IMR-90 (cell line): ENCODE measurements around the gene PPBP. TPM values are rescaled to one million over a fixed set of nuclear protein-coding genes. Genes with fewer than 3 reads are reported as not detected.

ENCODE experiments used
- ATAC-seq: fragments of 200-7000 bp; cut with Tn5 transposase; 2 replicates; pipeline ENCODE4 v1.9.1; 2020; ENCODE audit warnings: low read depth, mild to moderate bottlenecking, moderate library complexity
- BruUV-seq: library from RNA; stranded (reverse); fragments of 400-500 nt; replicated peaks from 2 replicates; lab custom pipeline; 2021; lab: Mats Ljungman, UMichigan
- CTCF ChIA-PET: fragments of 300-600 bp; formaldehyde crosslinking; extraction: SDS; loops from one replicate; lab custom pipeline; 2021; ENCODE audit warnings: antibody characterized with exemption; lab: Yijun Ruan, JAX
- POLR2A ChIA-PET: fragments of 300-600 bp; sonication (Branson Sonifier 250); formaldehyde crosslinking; loops from one replicate; lab custom pipeline; 2022; ENCODE audit warnings: antibody characterized with exemption; ENCODE audit not compliant: unreplicated experiment; lab: Charles Lee
- DNase-seq: peaks from one replicate; pipeline ENCODE4 v3.0.0; 2013
- H2AFZ ChIP-seq: replicated peaks from 2 replicates; pipeline ENCODE3; 2013; ENCODE audit warnings: low read length, mild to moderate bottlenecking; ENCODE audit not compliant: poor library complexity
- H2AK5ac ChIP-seq: 2 replicates; pipeline ENCODE4 v1.6.1; 2013; ENCODE audit warnings: low read depth, low read length, inconsistent platforms
- H2AK9ac ChIP-seq: replicated peaks from 2 replicates; pipeline ENCODE3; 2013; ENCODE audit warnings: mild to moderate bottlenecking, low read depth, low read length, moderate library complexity; ENCODE audit not compliant: poor library complexity
- H2BK120ac ChIP-seq: 2 replicates; pipeline ENCODE4 v1.6.1; 2013; ENCODE audit warnings: low read depth, low read length, inconsistent platforms
- H2BK15ac ChIP-seq: 3 replicates; pipeline ENCODE4 v1.6.1; 2013; ENCODE audit warnings: low read depth, low read length, inconsistent platforms
- H2BK20ac ChIP-seq: 2 replicates; pipeline ENCODE4 v1.6.1; 2013; ENCODE audit warnings: low read depth, mild to moderate bottlenecking, inconsistent platforms, low read length, moderate library complexity
- H2BK5ac ChIP-seq: 2 replicates; pipeline ENCODE4 v1.6.1; 2013; ENCODE audit warnings: mild to moderate bottlenecking, low read depth, low read length, inconsistent platforms; ENCODE audit not compliant: poor library complexity, severe bottlenecking
- H3K14ac ChIP-seq: replicated peaks from 2 replicates; pipeline ENCODE4 v1.6.1; 2013; ENCODE audit warnings: low read depth, low read length, inconsistent platforms
- H3K18ac ChIP-seq: 2 replicates; pipeline ENCODE4 v1.6.1; 2013; ENCODE audit warnings: low read depth, low read length, control low read depth
- H3K23ac ChIP-seq: 2 replicates; pipeline ENCODE4 v1.6.1; 2013; ENCODE audit warnings: low read depth, low read length, inconsistent platforms
- H3K27ac ChIP-seq: 2 replicates; pipeline ENCODE4 v1.5.1; 2013; ENCODE audit warnings: mild to moderate bottlenecking, control low read depth, low read length; ENCODE audit not compliant: insufficient read depth
- H3K27me3 ChIP-seq: 2 replicates; pipeline ENCODE4 v1.6.1; 2013; ENCODE audit warnings: low read length; ENCODE audit not compliant: control insufficient read depth, insufficient read depth
- H3K36me3 ChIP-seq: 2 replicates; pipeline ENCODE4 v1.6.1; 2013; ENCODE audit warnings: low read length, mixed read lengths; ENCODE audit not compliant: control insufficient read depth, insufficient read depth
- H3K4ac ChIP-seq: 2 replicates; pipeline ENCODE4 v1.6.1; 2013; ENCODE audit warnings: low read depth, low read length, inconsistent platforms
- H3K4me1 ChIP-seq: 2 replicates; pipeline ENCODE4 v1.6.1; 2013; ENCODE audit warnings: low read length, mixed read lengths; ENCODE audit not compliant: control insufficient read depth, insufficient read depth
- H3K4me2 ChIP-seq: 2 replicates; pipeline ENCODE4 v1.6.1; 2013; ENCODE audit warnings: low read depth, mild to moderate bottlenecking, control low read depth, low read length, moderate library complexity
- H3K4me3 ChIP-seq: 2 replicates; pipeline ENCODE4 v1.5.1; 2013; ENCODE audit warnings: low read depth, mild to moderate bottlenecking, control low read depth, low read length, moderate library complexity; ENCODE audit not compliant: insufficient read depth
- H3K56ac ChIP-seq: 2 replicates; pipeline ENCODE4 v1.6.1; 2013; ENCODE audit warnings: low read length, inconsistent platforms; ENCODE audit not compliant: insufficient read depth; ENCODE audit errors: extremely low read depth
- H3K79me1 ChIP-seq, 2 experiments: 2 replicates each; pipeline ENCODE4 v1.6.1; 2013; ENCODE audit warnings: low read length in 2 of 2, inconsistent platforms in 1 of 2, low read depth in 1 of 2
- H3K9ac ChIP-seq: 2 replicates; pipeline ENCODE4 v1.6.1; 2013; ENCODE audit warnings: low read depth, low read length, control low read depth
- H3K9me1 ChIP-seq: 2 replicates; pipeline ENCODE4 v1.6.1; 2013; ENCODE audit warnings: low read length, inconsistent platforms; ENCODE audit not compliant: insufficient read depth
- H3K9me3 ChIP-seq: 2 replicates; pipeline ENCODE4 v1.6.1; 2013; ENCODE audit warnings: low read length; ENCODE audit not compliant: control insufficient read depth, insufficient read depth
- H4K20me1 ChIP-seq: 2 replicates; pipeline ENCODE4 v1.6.1; 2013; ENCODE audit warnings: low read length, inconsistent platforms; ENCODE audit not compliant: insufficient read depth
- H4K5ac ChIP-seq: 2 replicates; pipeline ENCODE4 v1.6.1; 2013; ENCODE audit warnings: mild to moderate bottlenecking, low read depth, low read length, control low read depth
- H4K8ac ChIP-seq, 2 experiments: 2 replicates each; pipeline ENCODE4 v1.6.1; 2013; ENCODE audit warnings: low read depth in 2 of 2, low read length in 2 of 2, control low read depth in 1 of 2, inconsistent platforms in 1 of 2
- H4K91ac ChIP-seq: 2 replicates; pipeline ENCODE4 v1.6.1; 2013; ENCODE audit warnings: low read depth, low read length, inconsistent platforms; ENCODE audit not compliant: insufficient read depth
- BHLHE40 ChIP-seq: fragments of 150-350 bp; IDR thresholded peaks from 2 replicates; pipeline ENCODE4 v1.6.1; 2016; ENCODE audit warnings: mild to moderate bottlenecking, low read depth, low read length
- CEBPB ChIP-seq: IDR thresholded peaks from 2 replicates; pipeline ENCODE4 v1.6.1; 2012; ENCODE audit warnings: low read depth, low read length, improper control_type of control experiment
- CHD1 ChIP-seq: IDR thresholded peaks from 2 replicates; pipeline ENCODE4 v1.6.1; 2012; ENCODE audit warnings: low read depth, low read length, improper control_type of control experiment
- FOS ChIP-seq: fragments of 150-350 bp; IDR thresholded peaks from 2 replicates; pipeline ENCODE4 v1.6.1; 2016; ENCODE audit warnings: low read depth, low read length
- MAFK ChIP-seq: IDR thresholded peaks from 2 replicates; pipeline ENCODE4 v1.6.1; 2012; ENCODE audit warnings: low read depth, low read length, improper control_type of control experiment
- MXI1 ChIP-seq: IDR thresholded peaks from 2 replicates; pipeline ENCODE4 v1.6.1; 2012; ENCODE audit warnings: low read depth, mild to moderate bottlenecking, low read length, moderate library complexity, borderline replicate concordance
- NFE2L2 ChIP-seq: fragments of 150-350 bp; IDR thresholded peaks from 2 replicates; pipeline ENCODE4 v1.6.1; 2016; ENCODE audit warnings: low read depth, mild to moderate bottlenecking, low read length
- POLR2A ChIP-seq: IDR thresholded peaks from 2 replicates; pipeline ENCODE4 v1.6.1; 2012; ENCODE audit warnings: mild to moderate bottlenecking, low read depth, low read length
- RAD21 ChIP-seq: IDR thresholded peaks from 2 replicates; pipeline ENCODE4 v1.6.1; 2012; ENCODE audit warnings: low read length, improper control_type of control experiment
- RCOR1 ChIP-seq: IDR thresholded peaks from 2 replicates; pipeline ENCODE4 v1.6.1; 2012; ENCODE audit warnings: mild to moderate bottlenecking, low read length, improper control_type of control experiment; ENCODE audit not compliant: insufficient replicate concordance
- RFX5 ChIP-seq: IDR thresholded peaks from 2 replicates; pipeline ENCODE4 v1.8.0; 2012; ENCODE audit warnings: low read depth, mild to moderate bottlenecking, low read length, moderate library complexity
- SMC3 ChIP-seq: fragments of 150-350 bp; IDR thresholded peaks from 2 replicates; pipeline ENCODE4 v1.6.1; 2016; ENCODE audit warnings: low read depth, mild to moderate bottlenecking, antibody characterized with exemption, low read length, moderate library complexity
- WGBS, 2 experiments: methylation state at CpG; one replicate each; pipeline versions ENCODE4 v1.1.5 to v1.1.7; 2013; ENCODE audit warnings: missing lambda C conversion rate in 2 of 2; ENCODE audit not compliant: insufficient read length in 1 of 2; ENCODE audit errors: extremely low coverage in 2 of 2; 5-methylcytosine and 5-hydroxymethylcytosine counted together
- dilution Hi-C: fragments of 300-500 bp; cut with HindIII; formaldehyde crosslinking; loops from one replicate; pipeline ENCODE4 v1.14.3; 2018; ENCODE audit warnings: low sequenced_read_pairs; ENCODE audit not compliant: unreplicated experiment
- in situ Hi-C: fragments of 300-500 bp; cut with MboI; formaldehyde crosslinking; loops from 3 replicates; pipeline ENCODE4 v1.14.3; 2019; ENCODE audit warnings: low sequenced_read_pairs, inconsistent platforms, mixed read lengths
- intact Hi-C: fragments of 100-400 bp; cut with micrococcal nuclease; formaldehyde crosslinking; loops from 2 replicates; pipeline ENCODE4 v1.10.0; 2022
- polyA plus RNA-seq, 3 experiments: library from polyadenylated mRNA; depleted of rRNA; stranded (reverse); fragments of >200 nt; gene quantifications; 2 replicates each; pipeline ENCODE4 v1.2.3, GENCODE V29; 2012; ENCODE audit warnings: low replicate concordance in 1 of 3
- total RNA-seq: library from RNA; depleted of rRNA; stranded (reverse); fragments of >200 nt; gene quantifications from 2 replicates; pipeline ENCODE4 v1.2.3, GENCODE V29; 2012
- TF ChIP-seq, protein P1 (sequence below): fragments of 150-350 bp; IDR thresholded peaks from 2 replicates; pipeline ENCODE4 v1.6.1; 2016; ENCODE audit warnings: low read depth, mild to moderate bottlenecking, low read length, moderate library complexity, borderline replicate concordance
- TF ChIP-seq, protein P2 (sequence below): fragments of 150-350 bp; IDR thresholded peaks from 2 replicates; pipeline ENCODE4 v1.6.1; 2017; ENCODE audit warnings: mild to moderate bottlenecking, antibody characterized with exemption, low read length, low read depth
- TF ChIP-seq, protein P3 (sequence below): conservative IDR thresholded peaks from 2 replicates; pipeline ENCODE4 v1.5.1; 2012; ENCODE audit warnings: mild to moderate bottlenecking, low read depth, low read length, improper control_type of control experiment

Gene PPBP
- total and polyA plus RNA-seq, 2 of the 4 experiments (the other 2 are of a cell fraction) = not detected

DNA sequence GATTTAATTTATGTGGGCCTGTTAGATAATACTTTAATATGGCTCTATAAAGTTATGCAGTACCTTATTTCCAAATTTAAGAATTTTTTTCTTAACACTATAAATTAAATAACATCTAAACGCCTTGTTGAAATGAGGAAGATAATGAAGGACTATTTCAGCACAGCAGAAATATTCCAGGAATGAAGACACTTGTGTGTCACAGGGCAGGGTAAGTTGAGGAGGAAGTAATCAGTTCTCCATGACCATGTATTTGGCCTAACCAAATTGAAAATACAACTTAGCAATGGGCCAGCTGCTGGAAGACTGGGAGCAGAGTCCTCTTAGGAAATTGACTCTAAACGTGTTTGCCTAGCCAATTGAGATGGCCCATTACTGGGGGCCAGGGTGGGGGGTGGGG, 33.6 kb upstream of the PPBP start:
- H4K8ac ChIP-seq = no peak overlapping the region
- H3K14ac ChIP-seq = no peak overlapping the region
- no peak overlapping the region for H2AK5ac ChIP-seq
- BruUV-seq = no TSS peak
- no peak overlapping the region for H2BK15ac ChIP-seq
- WGBS, 2 experiments = no CpG with 5 or more reads among the region's 2 CpGs
- no peak overlapping the region for H3K4me3 ChIP-seq
- no peak overlapping the region for H2AK9ac ChIP-seq
- no peak overlapping the region for H3K4ac ChIP-seq
- ATAC-seq (no peak), DNase-seq (no peak)
- no peak overlapping the region for H3K23ac ChIP-seq
- H2BK120ac ChIP-seq = no peak overlapping the region
- peaks cover 11% of the 10 kb centered on the region for H3K9me1 ChIP-seq
- peaks cover 10% of the 10 kb centered on the region for H3K4me1 ChIP-seq
- H3K27ac ChIP-seq = no peak overlapping the region
- no peak overlapping the region for H3K56ac ChIP-seq
- TF ChIP-seq BHLHE40 = no peak
- TF ChIP-seq FOS = no peak
- no peak for TF ChIP-seq POLR2A
- TF ChIP-seq SMC3 = no peak
- no peak for TF ChIP-seq RFX5
- TF ChIP-seq, protein P1, sequence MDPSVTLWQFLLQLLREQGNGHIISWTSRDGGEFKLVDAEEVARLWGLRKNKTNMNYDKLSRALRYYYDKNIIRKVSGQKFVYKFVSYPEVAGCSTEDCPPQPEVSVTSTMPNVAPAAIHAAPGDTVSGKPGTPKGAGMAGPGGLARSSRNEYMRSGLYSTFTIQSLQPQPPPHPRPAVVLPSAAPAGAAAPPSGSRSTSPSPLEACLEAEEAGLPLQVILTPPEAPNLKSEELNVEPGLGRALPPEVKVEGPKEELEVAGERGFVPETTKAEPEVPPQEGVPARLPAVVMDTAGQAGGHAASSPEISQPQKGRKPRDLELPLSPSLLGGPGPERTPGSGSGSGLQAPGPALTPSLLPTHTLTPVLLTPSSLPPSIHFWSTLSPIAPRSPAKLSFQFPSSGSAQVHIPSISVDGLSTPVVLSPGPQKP = no peak
- no peak for TF ChIP-seq NFE2L2
- no peak for TF ChIP-seq RCOR1
- no peak for TF ChIP-seq MAFK
- TF ChIP-seq CHD1 = no peak
- TF ChIP-seq, protein P2, sequence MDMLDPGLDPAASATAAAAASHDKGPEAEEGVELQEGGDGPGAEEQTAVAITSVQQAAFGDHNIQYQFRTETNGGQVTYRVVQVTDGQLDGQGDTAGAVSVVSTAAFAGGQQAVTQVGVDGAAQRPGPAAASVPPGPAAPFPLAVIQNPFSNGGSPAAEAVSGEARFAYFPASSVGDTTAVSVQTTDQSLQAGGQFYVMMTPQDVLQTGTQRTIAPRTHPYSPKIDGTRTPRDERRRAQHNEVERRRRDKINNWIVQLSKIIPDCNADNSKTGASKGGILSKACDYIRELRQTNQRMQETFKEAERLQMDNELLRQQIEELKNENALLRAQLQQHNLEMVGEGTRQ = no peak
- TF ChIP-seq, protein P3, sequence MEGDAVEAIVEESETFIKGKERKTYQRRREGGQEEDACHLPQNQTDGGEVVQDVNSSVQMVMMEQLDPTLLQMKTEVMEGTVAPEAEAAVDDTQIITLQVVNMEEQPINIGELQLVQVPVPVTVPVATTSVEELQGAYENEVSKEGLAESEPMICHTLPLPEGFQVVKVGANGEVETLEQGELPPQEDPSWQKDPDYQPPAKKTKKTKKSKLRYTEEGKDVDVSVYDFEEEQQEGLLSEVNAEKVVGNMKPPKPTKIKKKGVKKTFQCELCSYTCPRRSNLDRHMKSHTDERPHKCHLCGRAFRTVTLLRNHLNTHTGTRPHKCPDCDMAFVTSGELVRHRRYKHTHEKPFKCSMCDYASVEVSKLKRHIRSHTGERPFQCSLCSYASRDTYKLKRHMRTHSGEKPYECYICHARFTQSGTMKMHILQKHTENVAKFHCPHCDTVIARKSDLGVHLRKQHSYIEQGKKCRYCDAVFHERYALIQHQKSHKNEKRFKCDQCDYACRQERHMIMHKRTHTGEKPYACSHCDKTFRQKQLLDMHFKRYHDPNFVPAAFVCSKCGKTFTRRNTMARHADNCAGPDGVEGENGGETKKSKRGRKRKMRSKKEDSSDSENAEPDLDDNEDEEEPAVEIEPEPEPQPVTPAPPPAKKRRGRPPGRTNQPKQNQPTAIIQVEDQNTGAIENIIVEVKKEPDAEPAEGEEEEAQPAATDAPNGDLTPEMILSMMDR = no peak
- TF ChIP-seq CEBPB = no peak
- TF ChIP-seq RAD21 = no peak
- TF ChIP-seq MXI1 = no peak
- no peak overlapping the region for H3K18ac ChIP-seq
- no peaks in the 10 kb centered on the region for H3K27me3 ChIP-seq
- in situ Hi-C loops (no loop called here), intact Hi-C loops (no loop called here), dilution Hi-C loops (no loop called here)
- H2AFZ ChIP-seq = no peak overlapping the region
- no peaks in the 10 kb centered on the region for H3K79me1 ChIP-seq
- no peaks in the 10 kb centered on the region for H3K9me3 ChIP-seq
- H2BK20ac ChIP-seq = no peak overlapping the region
- H4K5ac ChIP-seq = no peak overlapping the region
- H3K4me2 ChIP-seq = no peak overlapping the region
- no peaks in the 10 kb centered on the region for H4K20me1 ChIP-seq
- no peaks in the 10 kb centered on the region for H3K36me3 ChIP-seq
- H4K91ac ChIP-seq = no peak overlapping the region
- ChIA-PET POLR2A (no interaction called here), CTCF (interaction anchor here (0.6 kb wide), 1 partner anchor 17 kb away, joined by 3 read pairs; the partner anchor contains the start of gene CXCL3)
- no peak overlapping the region for H2BK5ac ChIP-seq
- no peak overlapping the region for H3K9ac ChIP-seq
